ENCODE results near the gene ATF7IP.

Gene ATF7IP

DNA sequence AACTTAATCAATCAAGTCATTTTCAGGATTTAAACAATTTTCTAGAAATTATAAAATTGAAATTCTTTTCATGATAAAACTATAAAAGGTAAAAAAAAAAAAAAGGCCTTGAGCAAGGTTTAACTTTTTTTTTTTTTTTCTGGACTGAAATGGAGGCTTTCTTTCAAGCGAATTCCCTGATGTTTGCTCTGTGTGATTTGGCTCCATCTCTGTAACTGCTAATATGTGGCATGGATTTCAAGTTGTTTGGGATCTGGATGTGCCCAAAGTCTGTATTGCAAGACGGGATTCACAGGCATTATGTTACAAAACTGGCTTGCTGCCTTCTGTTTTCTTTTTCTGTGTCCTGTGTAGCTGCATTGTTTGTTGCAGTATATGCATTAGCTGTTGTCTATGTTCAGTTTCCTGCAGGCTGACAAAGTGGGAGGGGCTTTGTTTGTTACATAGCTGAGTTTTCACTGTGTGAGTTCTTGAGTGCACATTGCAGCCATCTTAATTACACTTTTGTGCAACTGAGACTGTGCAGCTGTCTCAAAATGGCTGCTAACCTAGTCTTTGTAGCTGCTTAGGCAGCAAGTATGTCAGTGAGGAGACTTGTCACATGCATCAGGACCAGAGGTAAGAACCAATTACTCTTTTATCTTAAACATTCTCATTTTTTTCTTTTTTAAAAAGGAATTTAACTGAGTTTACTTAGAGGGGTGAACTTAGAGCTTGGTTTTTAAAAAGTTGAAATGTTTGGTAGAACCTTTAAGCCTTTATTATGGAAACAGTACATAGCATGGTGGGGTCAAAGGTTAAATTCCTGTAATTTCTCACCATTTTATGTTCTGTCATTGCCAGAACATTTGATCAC is 19.5 kb downstream of the ATF7IP start (continued):
- 0 out of 2 replicates have a peak, but pooled peaks have one; percentile 4 for TF ChIP-seq SP2 (tag by site-specific recombination; IDR thresholded peaks at IDR 0.05)
- TF ChIP-seq ZNF600 (tag by site-specific recombination; IDR thresholded peaks at IDR 0.05) = peak; percentile 45; the same call in 1 of the 2 replicates
- TF ChIP-seq, protein P1, sequence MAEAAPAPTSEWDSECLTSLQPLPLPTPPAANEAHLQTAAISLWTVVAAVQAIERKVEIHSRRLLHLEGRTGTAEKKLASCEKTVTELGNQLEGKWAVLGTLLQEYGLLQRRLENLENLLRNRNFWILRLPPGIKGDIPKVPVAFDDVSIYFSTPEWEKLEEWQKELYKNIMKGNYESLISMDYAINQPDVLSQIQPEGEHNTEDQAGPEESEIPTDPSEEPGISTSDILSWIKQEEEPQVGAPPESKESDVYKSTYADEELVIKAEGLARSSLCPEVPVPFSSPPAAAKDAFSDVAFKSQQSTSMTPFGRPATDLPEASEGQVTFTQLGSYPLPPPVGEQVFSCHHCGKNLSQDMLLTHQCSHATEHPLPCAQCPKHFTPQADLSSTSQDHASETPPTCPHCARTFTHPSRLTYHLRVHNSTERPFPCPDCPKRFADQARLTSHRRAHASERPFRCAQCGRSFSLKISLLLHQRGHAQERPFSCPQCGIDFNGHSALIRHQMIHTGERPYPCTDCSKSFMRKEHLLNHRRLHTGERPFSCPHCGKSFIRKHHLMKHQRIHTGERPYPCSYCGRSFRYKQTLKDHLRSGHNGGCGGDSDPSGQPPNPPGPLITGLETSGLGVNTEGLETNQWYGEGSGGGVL (tag by site-specific recombination; IDR thresholded peaks at IDR 0.05) = no peak
- 0 out of 2 replicates have a peak, but pooled peaks have one; percentile 25 for TF ChIP-seq TCF7L2 (IDR thresholded peaks at IDR 0.05; ENCODE audit: borderline replicate concordance, low read depth, low read length)
- TF ChIP-seq ZNF362 (tag by site-specific recombination; IDR thresholded peaks at IDR 0.05) = peak; percentile 42; the same call in 1 of the 2 replicates
- 0 out of 2 replicates have a peak, but pooled peaks have one; percentile 23 for TF ChIP-seq ZEB2 (tag by site-specific recombination; IDR thresholded peaks at IDR 0.05)
- TF ChIP-seq, protein P2, sequence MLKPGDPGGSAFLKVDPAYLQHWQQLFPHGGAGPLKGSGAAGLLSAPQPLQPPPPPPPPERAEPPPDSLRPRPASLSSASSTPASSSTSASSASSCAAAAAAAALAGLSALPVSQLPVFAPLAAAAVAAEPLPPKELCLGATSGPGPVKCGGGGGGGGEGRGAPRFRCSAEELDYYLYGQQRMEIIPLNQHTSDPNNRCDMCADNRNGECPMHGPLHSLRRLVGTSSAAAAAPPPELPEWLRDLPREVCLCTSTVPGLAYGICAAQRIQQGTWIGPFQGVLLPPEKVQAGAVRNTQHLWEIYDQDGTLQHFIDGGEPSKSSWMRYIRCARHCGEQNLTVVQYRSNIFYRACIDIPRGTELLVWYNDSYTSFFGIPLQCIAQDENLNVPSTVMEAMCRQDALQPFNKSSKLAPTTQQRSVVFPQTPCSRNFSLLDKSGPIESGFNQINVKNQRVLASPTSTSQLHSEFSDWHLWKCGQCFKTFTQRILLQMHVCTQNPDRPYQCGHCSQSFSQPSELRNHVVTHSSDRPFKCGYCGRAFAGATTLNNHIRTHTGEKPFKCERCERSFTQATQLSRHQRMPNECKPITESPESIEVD (tag by site-specific recombination; IDR thresholded peaks at IDR 0.05) = peak; percentile 69
- peak; percentile 77 for TF ChIP-seq ZBTB17 (tag by site-specific recombination; IDR thresholded peaks at IDR 0.05)
- TF ChIP-seq ZSCAN30 (tag by site-specific recombination; IDR thresholded peaks at IDR 0.05) = 0 out of 2 replicates have a peak, but pooled peaks have one; percentile 52
- peak; percentile 62; the same call in 1 of the 2 replicates for TF ChIP-seq ZXDB (tag by site-specific recombination; IDR thresholded peaks at IDR 0.05)
- TF ChIP-seq ZNF175 (tag by site-specific recombination; IDR thresholded peaks at IDR 0.05) = no peak
- TF ChIP-seq ZNF132 (tag by site-specific recombination; IDR thresholded peaks at IDR 0.05; ENCODE audit: borderline replicate concordance) = no peak
- TF ChIP-seq ZNF10 (tag by site-specific recombination; IDR thresholded peaks at IDR 0.05) = no peak
- no peak for TF ChIP-seq SCRT2 (tag by site-specific recombination; IDR thresholded peaks at IDR 0.05)
- peak; percentile 59; the same call in 1 of the 2 replicates for TF ChIP-seq ZNF558 (tag by site-specific recombination; IDR thresholded peaks at IDR 0.05)
- peak; percentile 57 for TF ChIP-seq ZNF335 (tag by site-specific recombination; conservative IDR thresholded peaks at IDR 0.05)
- no peak for TF ChIP-seq ZNF121 (tag by site-specific recombination; IDR thresholded peaks at IDR 0.05)
- 0 out of 2 replicates have a peak, but pooled peaks have one; percentile 36 for TF ChIP-seq ZNF324 (tag by site-specific recombination; IDR thresholded peaks at IDR 0.05)
- TF ChIP-seq SETDB1 (IDR thresholded peaks at IDR 0.05; ENCODE audit: insufficient read length, low read length) = peak; percentile 92
- TF ChIP-seq ZNF623 (tag by site-specific recombination; IDR thresholded peaks at IDR 0.05) = no peak
- peak; percentile 76; the same call in 1 of the 2 replicates for TF ChIP-seq YY1 (tag by site-specific recombination; IDR thresholded peaks at IDR 0.05)
- TF ChIP-seq ZBTB11 (tag by site-specific recombination; conservative IDR thresholded peaks at IDR 0.05; ENCODE audit: low read depth) = peak; percentile 45
- TF ChIP-seq ZBTB44 (tag by site-specific recombination; IDR thresholded peaks at IDR 0.05) = peak; percentile 100
- peak; percentile 74 for TF ChIP-seq ZNF2 (tag by site-specific recombination; IDR thresholded peaks at IDR 0.05)
- TF ChIP-seq, protein P3, sequence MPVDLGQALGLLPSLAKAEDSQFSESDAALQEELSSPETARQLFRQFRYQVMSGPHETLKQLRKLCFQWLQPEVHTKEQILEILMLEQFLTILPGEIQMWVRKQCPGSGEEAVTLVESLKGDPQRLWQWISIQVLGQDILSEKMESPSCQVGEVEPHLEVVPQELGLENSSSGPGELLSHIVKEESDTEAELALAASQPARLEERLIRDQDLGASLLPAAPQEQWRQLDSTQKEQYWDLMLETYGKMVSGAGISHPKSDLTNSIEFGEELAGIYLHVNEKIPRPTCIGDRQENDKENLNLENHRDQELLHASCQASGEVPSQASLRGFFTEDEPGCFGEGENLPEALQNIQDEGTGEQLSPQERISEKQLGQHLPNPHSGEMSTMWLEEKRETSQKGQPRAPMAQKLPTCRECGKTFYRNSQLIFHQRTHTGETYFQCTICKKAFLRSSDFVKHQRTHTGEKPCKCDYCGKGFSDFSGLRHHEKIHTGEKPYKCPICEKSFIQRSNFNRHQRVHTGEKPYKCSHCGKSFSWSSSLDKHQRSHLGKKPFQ (tag by site-specific recombination; IDR thresholded peaks at IDR 0.05) = 0 out of 2 replicates have a peak, but pooled peaks have one; percentile 38
- no peak for TF ChIP-seq ZNF157 (tag by site-specific recombination; IDR thresholded peaks at IDR 0.05)
